WTC11 (cell line): ENCODE measurements around the gene IRF1. TPM values are rescaled to one million over a fixed set of nuclear protein-coding genes. Genes with fewer than 3 reads are reported as not detected.

ENCODE experiments used
- ATAC-seq: fragments of 200-7000 bp; cut with Tn5 transposase; 2 replicates; pipeline ENCODE4 v1.10.0; 2021; ENCODE audit warnings: mild to moderate bottlenecking, moderate library complexity
- CTCF ChIA-PET: fragments of 300-600 bp; sonication (Branson Sonifier 250); formaldehyde crosslinking; loops from one replicate; lab custom pipeline; 2021; ENCODE audit warnings: antibody characterized with exemption; lab: Charles Lee
- POLR2A ChIA-PET: fragments of 350-600 bp; sonication (Branson Sonifier 250); formaldehyde crosslinking; loops from one replicate; lab custom pipeline; 2021; ENCODE audit warnings: antibody characterized with exemption; lab: Charles Lee
- DNase-seq: peaks from one replicate; pipeline ENCODE4 v3.0.0; 2021; ENCODE audit warnings: low spot score
- H3K27ac Mint-ChIP-seq: 2 replicates; pipeline ENCODE4 v1.8.0; 2021; ENCODE audit warnings: mixed read lengths
- H3K27me3 Mint-ChIP-seq: 2 replicates; pipeline ENCODE4 v1.8.0; 2021; ENCODE audit warnings: low read depth, mild to moderate bottlenecking, moderate library complexity, mixed read lengths
- H3K36me3 Mint-ChIP-seq: 2 replicates; pipeline ENCODE4 v1.8.0; 2021; ENCODE audit warnings: mixed read lengths
- H3K4me1 Mint-ChIP-seq: 2 replicates; pipeline ENCODE4 v1.8.0; 2022; ENCODE audit warnings: mixed read lengths
- H3K4me3 Mint-ChIP-seq: 2 replicates; pipeline ENCODE4 v1.8.0; 2021; ENCODE audit warnings: mild to moderate bottlenecking, moderate library complexity, mixed read lengths
- H3K9me3 Mint-ChIP-seq: 2 replicates; pipeline ENCODE4 v1.8.0; 2021; ENCODE audit warnings: mixed read lengths
- GRHL2 ChIP-seq: fragments of 250-450 bp; sonication (Bioruptor Pico); IDR thresholded peaks from 2 replicates; pipeline ENCODE4 v1.8.0; 2022; ENCODE audit warnings: mild to moderate bottlenecking, moderate library complexity; ENCODE audit not compliant: insufficient replicate concordance, severe bottlenecking
- NFATC4 ChIP-seq: fragments of 250-450 bp; sonication (Bioruptor Pico); IDR thresholded peaks from 2 replicates; pipeline ENCODE4 v1.9.0; 2021; ENCODE audit warnings: mild to moderate bottlenecking
- NR1H2 ChIP-seq: sonication (generic); formaldehyde crosslinking; IDR thresholded peaks from 2 replicates; pipeline ENCODE4 v1.9.0; 2021; ENCODE audit warnings: mild to moderate bottlenecking, moderate library complexity, missing genetic modification reagents
- PRRX2 ChIP-seq: fragments of 250-450 bp; sonication (Bioruptor Pico); IDR thresholded peaks from 2 replicates; pipeline ENCODE4 v1.8.0; 2021; ENCODE audit warnings: mild to moderate bottlenecking
- RORB ChIP-seq: fragments of 250-450 bp; sonication (Bioruptor Pico); IDR thresholded peaks from 2 replicates; pipeline ENCODE4 v1.9.0; 2021; ENCODE audit warnings: mild to moderate bottlenecking
- SMAD3 ChIP-seq: sonication (generic); formaldehyde crosslinking; IDR thresholded peaks from 2 replicates; pipeline ENCODE4 v1.8.0; 2022; ENCODE audit warnings: missing genetic modification reagents, mild to moderate bottlenecking, borderline replicate concordance
- total RNA-seq: library from RNA; stranded (reverse); gene quantifications from 3 replicates; pipeline ENCODE4 v1.2.3, GENCODE V29; 2021
- TF ChIP-seq, protein P1 (sequence below): fragments of 250-450 bp; sonication (Bioruptor Pico); IDR thresholded peaks from 2 replicates; pipeline ENCODE4 v1.9.0; 2021; ENCODE audit warnings: mild to moderate bottlenecking
- TF ChIP-seq, protein P2 (sequence below): sonication (generic); formaldehyde crosslinking; IDR thresholded peaks from 2 replicates; pipeline ENCODE4 v1.8.1; 2023; ENCODE audit warnings: mild to moderate bottlenecking, missing genetic modification reagents, borderline replicate concordance
- TF ChIP-seq, protein P3 (sequence below): sonication (generic); formaldehyde crosslinking; IDR thresholded peaks from 2 replicates; pipeline ENCODE4 v1.8.0; 2022; ENCODE audit warnings: mild to moderate bottlenecking, missing genetic modification reagents
- TF ChIP-seq, protein P4 (sequence below): fragments of 250-450 bp; sonication (Bioruptor Pico); IDR thresholded peaks from 2 replicates; pipeline ENCODE4 v1.9.0; 2021; ENCODE audit warnings: mild to moderate bottlenecking, borderline replicate concordance
- TF ChIP-seq, protein P5 (sequence below): sonication (generic); formaldehyde crosslinking; IDR thresholded peaks from 2 replicates; pipeline ENCODE4 v1.8.1; 2023; ENCODE audit warnings: mild to moderate bottlenecking, missing genetic modification reagents

IRF1 gene
- total RNA-seq, 1 experiment from 2014 or later: 8.8 TPM

DNA sequence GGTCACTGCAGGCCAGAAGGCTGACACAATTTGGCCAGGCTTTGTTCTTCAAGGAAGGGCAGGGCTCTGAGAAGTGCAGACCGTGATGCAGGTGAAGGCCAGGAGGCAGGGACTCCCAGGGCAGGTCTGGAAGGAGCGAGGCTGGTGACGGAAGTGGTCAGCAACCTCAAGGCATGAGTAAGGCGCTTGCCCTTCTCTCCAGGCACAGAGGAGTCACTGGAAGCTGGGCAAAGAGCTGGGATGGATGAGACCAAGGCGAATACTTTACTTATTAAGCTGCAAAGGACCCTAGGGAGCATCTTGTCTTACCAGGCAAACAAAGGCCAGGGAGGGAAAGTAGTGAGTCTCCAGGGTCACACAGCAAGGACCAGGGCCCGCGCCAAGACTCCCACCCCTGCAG is 18.6 kb downstream of the IRF1 start:
- DNase-seq: no peak
- no peak overlapping the region for H3K4me3 Mint-ChIP-seq
- peaks cover 22% of the 10 kb centered on the region for H3K4me1 Mint-ChIP-seq
- ChIA-PET CTCF (interaction anchor here (2.1 kb wide), 1 partner anchor 19 kb away, joined by 6 read pairs; the partner anchor contains the start of gene IRF1), POLR2A (no interaction called here)
- H3K27ac Mint-ChIP-seq: no peak overlapping the region
- H3K27me3 Mint-ChIP-seq: no peaks in the 10 kb centered on the region
- TF ChIP-seq NFATC4 (CRISPR knock-in tag): no peak
- TF ChIP-seq SMAD3 (CRISPR knock-in tag): no peak
- TF ChIP-seq, protein P1, sequence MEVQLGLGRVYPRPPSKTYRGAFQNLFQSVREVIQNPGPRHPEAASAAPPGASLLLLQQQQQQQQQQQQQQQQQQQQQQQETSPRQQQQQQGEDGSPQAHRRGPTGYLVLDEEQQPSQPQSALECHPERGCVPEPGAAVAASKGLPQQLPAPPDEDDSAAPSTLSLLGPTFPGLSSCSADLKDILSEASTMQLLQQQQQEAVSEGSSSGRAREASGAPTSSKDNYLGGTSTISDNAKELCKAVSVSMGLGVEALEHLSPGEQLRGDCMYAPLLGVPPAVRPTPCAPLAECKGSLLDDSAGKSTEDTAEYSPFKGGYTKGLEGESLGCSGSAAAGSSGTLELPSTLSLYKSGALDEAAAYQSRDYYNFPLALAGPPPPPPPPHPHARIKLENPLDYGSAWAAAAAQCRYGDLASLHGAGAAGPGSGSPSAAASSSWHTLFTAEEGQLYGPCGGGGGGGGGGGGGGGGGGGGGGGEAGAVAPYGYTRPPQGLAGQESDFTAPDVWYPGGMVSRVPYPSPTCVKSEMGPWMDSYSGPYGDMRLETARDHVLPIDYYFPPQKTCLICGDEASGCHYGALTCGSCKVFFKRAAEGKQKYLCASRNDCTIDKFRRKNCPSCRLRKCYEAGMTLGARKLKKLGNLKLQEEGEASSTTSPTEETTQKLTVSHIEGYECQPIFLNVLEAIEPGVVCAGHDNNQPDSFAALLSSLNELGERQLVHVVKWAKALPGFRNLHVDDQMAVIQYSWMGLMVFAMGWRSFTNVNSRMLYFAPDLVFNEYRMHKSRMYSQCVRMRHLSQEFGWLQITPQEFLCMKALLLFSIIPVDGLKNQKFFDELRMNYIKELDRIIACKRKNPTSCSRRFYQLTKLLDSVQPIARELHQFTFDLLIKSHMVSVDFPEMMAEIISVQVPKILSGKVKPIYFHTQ (CRISPR knock-in tag): no peak
- TF ChIP-seq PRRX2 (CRISPR knock-in tag): no peak
- no peak for TF ChIP-seq RORB (CRISPR knock-in tag)
- TF ChIP-seq NR1H2 (CRISPR knock-in tag): no peak
- TF ChIP-seq, protein P2, sequence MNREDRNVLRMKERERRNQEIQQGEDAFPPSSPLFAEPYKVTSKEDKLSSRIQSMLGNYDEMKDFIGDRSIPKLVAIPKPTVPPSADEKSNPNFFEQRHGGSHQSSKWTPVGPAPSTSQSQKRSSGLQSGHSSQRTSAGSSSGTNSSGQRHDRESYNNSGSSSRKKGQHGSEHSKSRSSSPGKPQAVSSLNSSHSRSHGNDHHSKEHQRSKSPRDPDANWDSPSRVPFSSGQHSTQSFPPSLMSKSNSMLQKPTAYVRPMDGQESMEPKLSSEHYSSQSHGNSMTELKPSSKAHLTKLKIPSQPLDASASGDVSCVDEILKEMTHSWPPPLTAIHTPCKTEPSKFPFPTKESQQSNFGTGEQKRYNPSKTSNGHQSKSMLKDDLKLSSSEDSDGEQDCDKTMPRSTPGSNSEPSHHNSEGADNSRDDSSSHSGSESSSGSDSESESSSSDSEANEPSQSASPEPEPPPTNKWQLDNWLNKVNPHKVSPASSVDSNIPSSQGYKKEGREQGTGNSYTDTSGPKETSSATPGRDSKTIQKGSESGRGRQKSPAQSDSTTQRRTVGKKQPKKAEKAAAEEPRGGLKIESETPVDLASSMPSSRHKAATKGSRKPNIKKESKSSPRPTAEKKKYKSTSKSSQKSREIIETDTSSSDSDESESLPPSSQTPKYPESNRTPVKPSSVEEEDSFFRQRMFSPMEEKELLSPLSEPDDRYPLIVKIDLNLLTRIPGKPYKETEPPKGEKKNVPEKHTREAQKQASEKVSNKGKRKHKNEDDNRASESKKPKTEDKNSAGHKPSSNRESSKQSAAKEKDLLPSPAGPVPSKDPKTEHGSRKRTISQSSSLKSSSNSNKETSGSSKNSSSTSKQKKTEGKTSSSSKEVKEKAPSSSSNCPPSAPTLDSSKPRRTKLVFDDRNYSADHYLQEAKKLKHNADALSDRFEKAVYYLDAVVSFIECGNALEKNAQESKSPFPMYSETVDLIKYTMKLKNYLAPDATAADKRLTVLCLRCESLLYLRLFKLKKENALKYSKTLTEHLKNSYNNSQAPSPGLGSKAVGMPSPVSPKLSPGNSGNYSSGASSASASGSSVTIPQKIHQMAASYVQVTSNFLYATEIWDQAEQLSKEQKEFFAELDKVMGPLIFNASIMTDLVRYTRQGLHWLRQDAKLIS (CRISPR knock-in tag): no peak
- TF ChIP-seq, protein P3, sequence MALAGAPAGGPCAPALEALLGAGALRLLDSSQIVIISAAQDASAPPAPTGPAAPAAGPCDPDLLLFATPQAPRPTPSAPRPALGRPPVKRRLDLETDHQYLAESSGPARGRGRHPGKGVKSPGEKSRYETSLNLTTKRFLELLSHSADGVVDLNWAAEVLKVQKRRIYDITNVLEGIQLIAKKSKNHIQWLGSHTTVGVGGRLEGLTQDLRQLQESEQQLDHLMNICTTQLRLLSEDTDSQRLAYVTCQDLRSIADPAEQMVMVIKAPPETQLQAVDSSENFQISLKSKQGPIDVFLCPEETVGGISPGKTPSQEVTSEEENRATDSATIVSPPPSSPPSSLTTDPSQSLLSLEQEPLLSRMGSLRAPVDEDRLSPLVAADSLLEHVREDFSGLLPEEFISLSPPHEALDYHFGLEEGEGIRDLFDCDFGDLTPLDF (CRISPR knock-in tag): no peak
- TF ChIP-seq, protein P4, sequence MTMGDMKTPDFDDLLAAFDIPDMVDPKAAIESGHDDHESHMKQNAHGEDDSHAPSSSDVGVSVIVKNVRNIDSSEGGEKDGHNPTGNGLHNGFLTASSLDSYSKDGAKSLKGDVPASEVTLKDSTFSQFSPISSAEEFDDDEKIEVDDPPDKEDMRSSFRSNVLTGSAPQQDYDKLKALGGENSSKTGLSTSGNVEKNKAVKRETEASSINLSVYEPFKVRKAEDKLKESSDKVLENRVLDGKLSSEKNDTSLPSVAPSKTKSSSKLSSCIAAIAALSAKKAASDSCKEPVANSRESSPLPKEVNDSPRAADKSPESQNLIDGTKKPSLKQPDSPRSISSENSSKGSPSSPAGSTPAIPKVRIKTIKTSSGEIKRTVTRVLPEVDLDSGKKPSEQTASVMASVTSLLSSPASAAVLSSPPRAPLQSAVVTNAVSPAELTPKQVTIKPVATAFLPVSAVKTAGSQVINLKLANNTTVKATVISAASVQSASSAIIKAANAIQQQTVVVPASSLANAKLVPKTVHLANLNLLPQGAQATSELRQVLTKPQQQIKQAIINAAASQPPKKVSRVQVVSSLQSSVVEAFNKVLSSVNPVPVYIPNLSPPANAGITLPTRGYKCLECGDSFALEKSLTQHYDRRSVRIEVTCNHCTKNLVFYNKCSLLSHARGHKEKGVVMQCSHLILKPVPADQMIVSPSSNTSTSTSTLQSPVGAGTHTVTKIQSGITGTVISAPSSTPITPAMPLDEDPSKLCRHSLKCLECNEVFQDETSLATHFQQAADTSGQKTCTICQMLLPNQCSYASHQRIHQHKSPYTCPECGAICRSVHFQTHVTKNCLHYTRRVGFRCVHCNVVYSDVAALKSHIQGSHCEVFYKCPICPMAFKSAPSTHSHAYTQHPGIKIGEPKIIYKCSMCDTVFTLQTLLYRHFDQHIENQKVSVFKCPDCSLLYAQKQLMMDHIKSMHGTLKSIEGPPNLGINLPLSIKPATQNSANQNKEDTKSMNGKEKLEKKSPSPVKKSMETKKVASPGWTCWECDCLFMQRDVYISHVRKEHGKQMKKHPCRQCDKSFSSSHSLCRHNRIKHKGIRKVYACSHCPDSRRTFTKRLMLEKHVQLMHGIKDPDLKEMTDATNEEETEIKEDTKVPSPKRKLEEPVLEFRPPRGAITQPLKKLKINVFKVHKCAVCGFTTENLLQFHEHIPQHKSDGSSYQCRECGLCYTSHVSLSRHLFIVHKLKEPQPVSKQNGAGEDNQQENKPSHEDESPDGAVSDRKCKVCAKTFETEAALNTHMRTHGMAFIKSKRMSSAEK (CRISPR knock-in tag): no peak
- TF ChIP-seq GRHL2: no peak
- TF ChIP-seq, protein P5, sequence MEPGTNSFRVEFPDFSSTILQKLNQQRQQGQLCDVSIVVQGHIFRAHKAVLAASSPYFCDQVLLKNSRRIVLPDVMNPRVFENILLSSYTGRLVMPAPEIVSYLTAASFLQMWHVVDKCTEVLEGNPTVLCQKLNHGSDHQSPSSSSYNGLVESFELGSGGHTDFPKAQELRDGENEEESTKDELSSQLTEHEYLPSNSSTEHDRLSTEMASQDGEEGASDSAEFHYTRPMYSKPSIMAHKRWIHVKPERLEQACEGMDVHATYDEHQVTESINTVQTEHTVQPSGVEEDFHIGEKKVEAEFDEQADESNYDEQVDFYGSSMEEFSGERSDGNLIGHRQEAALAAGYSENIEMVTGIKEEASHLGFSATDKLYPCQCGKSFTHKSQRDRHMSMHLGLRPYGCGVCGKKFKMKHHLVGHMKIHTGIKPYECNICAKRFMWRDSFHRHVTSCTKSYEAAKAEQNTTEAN: no peak
- TF ChIP-seq, all 79 proteins: peak for 0
- ATAC-seq: no peak
- Mint-ChIP-seq H3K36me3 (peaks cover 10% of the 10 kb centered on the region), H3K9me3 (peaks cover 11% of the 10 kb centered on the region)
